Naive B cell (primary cell): ENCODE measurements around the gene ARHGAP4. TPM values are rescaled to one million over a fixed set of nuclear protein-coding genes. Genes with fewer than 3 reads are reported as not detected.

Experiments used
- ATAC-seq, 2 donors: fragments of 150-1000 bp; cut with Tn5 transposase; 2 replicates each; pipeline ENCODE4 v1.10.0; 2021; ENCODE audit warnings: low read depth in 2 of 2, mild to moderate bottlenecking in 2 of 2, moderate library complexity in 2 of 2
- DNase-seq: peaks from one replicate; pipeline ENCODE4 v3.0.0; 2022
- H3K27ac Mint-ChIP-seq, 6 donors: one replicate each; pipeline ENCODE4 v1.8.0; 2020 to 2022; ENCODE audit warnings: mild to moderate bottlenecking in 6 of 6, mixed read lengths in 6 of 6, moderate library complexity in 5 of 6, inconsistent platforms in 2 of 6
- H3K27me3 Mint-ChIP-seq, 3 donors: one replicate each; pipeline ENCODE4 v1.8.0; 2021 to 2022; ENCODE audit warnings: mixed read lengths in 3 of 3, mild to moderate bottlenecking in 1 of 3
- H3K36me3 Mint-ChIP-seq, 2 donors: one replicate each; pipeline ENCODE4 v1.8.0; 2020 to 2022; ENCODE audit warnings: mixed read lengths in 2 of 2, inconsistent platforms in 1 of 2, mild to moderate bottlenecking in 1 of 2
- H3K4me1 Mint-ChIP-seq, 3 donors: one replicate each; pipeline ENCODE4 v1.8.0; 2020 to 2022; ENCODE audit warnings: mixed read lengths in 3 of 3, inconsistent platforms in 1 of 3, mild to moderate bottlenecking in 1 of 3, moderate library complexity in 1 of 3
- H3K4me3 Mint-ChIP-seq, 8 donors: one replicate each; pipeline ENCODE4 v1.8.0; 2020 to 2022; ENCODE audit warnings: mild to moderate bottlenecking in 8 of 8, mixed read lengths in 8 of 8, moderate library complexity in 8 of 8, inconsistent platforms in 2 of 8
- H3K9me3 Mint-ChIP-seq, 7 donors: one replicate each; pipeline ENCODE4 v1.8.0; 2020 to 2022; ENCODE audit warnings: mixed read lengths in 7 of 7, mild to moderate bottlenecking in 5 of 7, inconsistent platforms in 2 of 7, moderate library complexity in 1 of 7
- polyA plus RNA-seq, 6 donors: library from polyadenylated mRNA; unstranded; fragments of 300-500 nt; fragmentation: Illumina TruSeq; gene quantifications; one replicate each; pipeline ENCODE4 v1.2.3, GENCODE V29; 2021; ENCODE audit warnings: low read depth in 6 of 6

ARHGAP4 gene
- polyA plus RNA-seq, 6 donors from 2014 or later: 71.5 to 147 (median 83.5) TPM

DNA sequence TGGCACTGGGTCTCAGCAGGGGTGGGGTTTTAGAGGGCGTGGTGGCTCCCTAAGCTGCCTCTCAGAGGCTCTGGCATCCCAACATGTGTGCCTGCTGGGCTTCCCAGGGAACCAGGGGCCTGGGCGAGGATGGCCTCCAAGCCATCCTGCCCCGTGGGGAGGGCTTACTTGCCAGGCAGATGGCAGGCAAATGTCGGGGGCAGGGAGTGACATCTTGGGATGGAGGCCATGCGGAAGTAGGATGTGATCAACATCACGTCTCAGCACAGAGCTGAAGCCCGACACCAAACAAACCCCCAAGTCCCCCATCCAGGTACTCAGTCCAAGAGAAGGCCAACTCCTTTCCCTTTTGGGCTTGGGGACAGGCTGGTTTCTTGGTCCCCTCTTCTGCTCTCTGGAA, 44.8 kb downstream of the ARHGAP4 start:
- H3K4me1 Mint-ChIP-seq: peaks cover 19 to 28% (median 22%) of the 10 kb centered on the region in 3 donors
- ATAC-seq: no peak

DNA sequence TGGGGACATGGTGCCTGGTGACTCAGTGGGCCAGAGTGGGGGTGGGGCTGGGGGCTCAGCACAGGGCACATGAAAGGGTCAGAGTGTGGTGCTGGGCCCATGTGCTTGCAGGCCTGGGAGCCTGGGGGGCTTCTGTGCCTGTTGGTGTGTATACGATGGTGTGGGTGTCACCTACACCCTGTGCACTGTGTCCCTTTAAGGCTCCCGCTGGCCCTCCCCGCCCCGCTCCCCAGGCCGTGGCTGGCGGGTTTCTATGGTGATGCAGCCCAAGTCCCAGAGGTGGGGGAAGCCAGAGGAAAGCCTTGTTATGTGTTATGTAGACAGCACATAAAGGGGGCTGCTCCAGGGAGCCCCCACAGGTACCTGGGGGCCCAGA, 45.6 kb downstream of the ARHGAP4 start:
- peaks cover 21 to 60% (median 54%) of the 10 kb centered on the region in 3 donors for H3K27me3 Mint-ChIP-seq
- peaks cover 0 to 6% (median 0%) of the 10 kb centered on the region in 7 donors for H3K9me3 Mint-ChIP-seq

More for the DNA sequence above, 44.8 kb downstream of the ARHGAP4 start:
- Mint-ChIP-seq H3K27ac (no peak overlapping the region), H3K9me3 (peaks cover 0 to 5% (median 0%) of the 10 kb centered on the region in 7 donors), H3K4me3 (no peak overlapping the region), H3K27me3 (peaks cover 18 to 54% (median 48%) of the 10 kb centered on the region in 3 donors), H3K36me3 (peaks cover 0 to 14% of the 10 kb centered on the region in 2 donors)
- no peak for DNase-seq

DNA sequence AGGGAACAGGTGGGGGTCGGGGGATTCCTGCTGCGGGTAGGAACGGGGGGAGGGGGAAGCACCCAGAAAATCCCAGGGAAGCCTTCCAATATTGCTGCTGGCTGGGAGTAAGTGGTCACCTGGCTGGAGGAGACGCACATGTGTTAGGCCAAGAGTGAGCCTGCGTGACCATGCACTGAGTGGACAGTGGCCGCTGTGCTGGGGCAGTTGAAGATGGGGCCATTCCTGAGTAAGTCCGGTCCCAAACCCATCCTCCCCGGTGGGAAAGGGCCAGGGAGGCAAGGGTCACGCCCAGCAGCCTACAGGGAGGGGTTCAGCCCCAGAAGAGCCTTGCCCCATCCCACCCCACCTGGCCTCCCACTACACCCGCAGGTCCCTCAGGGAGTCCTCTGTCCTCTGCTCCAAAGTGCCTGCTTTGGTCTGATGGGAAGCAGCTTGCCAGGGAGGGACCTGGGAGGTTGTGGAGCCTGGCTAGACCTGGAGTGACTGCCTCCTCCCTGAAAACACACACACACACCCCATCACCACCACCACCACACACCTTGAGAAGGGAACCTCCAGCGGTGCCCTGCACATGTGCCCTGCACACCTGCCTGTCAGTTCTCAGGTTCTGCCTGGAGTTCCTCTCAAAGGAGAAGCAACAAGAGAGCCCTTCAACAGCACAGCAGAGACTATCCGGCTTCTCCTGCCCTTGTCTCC, 46.2 kb downstream of the ARHGAP4 start:
- Mint-ChIP-seq H3K36me3 (peaks cover 0 to 14% of the 10 kb centered on the region in 2 donors), H3K27ac (peak overlapping the region in 1 of 6 donors; percentile 38), H3K27me3 (peaks cover 21 to 65% (median 59%) of the 10 kb centered on the region in 3 donors), H3K9me3 (peaks cover 0 to 6% (median 0%) of the 10 kb centered on the region in 7 donors), H3K4me3 (no peak overlapping the region), H3K4me1 (peaks cover 24 to 27% (median 25%) of the 10 kb centered on the region in 3 donors)
- ATAC-seq: no peak
- DNase-seq: no peak

More for the DNA sequence above, 45.6 kb downstream of the ARHGAP4 start:
- peaks cover 0 to 14% of the 10 kb centered on the region in 2 donors for H3K36me3 Mint-ChIP-seq
- no peak overlapping the region for H3K4me3 Mint-ChIP-seq
- DNase-seq (no peak), ATAC-seq (no peak)
- peaks cover 19 to 28% (median 27%) of the 10 kb centered on the region in 3 donors for H3K4me1 Mint-ChIP-seq
- no peak overlapping the region for H3K27ac Mint-ChIP-seq

DNA sequence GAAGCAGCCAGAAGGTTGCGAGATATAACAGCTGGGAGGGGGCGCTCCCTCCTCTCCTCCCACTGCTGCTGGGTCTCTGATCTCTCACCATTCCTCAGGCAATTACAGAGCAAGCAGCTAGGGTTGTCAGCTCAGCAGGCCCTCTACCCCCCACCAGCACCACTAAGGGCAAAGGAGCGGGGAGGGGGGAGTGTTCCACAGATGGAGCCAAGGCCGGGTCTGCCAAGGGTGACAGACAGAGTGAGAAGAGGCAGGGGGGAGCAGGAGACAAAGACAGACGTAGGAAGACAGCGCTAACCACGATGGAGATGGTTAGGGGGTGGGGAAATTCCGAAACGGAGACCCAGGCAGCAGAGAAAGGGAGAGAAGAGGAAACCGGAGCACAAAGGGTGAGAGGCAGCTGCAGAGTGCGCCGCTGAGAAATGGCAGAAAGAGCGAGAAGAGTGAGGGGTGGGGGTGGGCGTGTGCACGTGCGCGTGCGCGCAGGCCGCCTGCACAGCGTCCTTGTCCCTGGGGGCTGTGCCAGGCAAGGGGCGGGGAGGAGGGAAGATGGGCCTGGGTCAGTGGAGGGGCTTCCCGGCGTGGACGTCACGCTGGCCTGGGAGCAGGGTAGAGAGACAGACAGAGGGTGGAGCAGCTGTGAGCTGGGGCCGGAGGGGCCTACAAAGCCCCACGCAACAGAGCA, 47.0 kb downstream of the ARHGAP4 start:
- Mint-ChIP-seq H3K4me1 (peaks cover 23 to 29% (median 27%) of the 10 kb centered on the region in 3 donors), H3K36me3 (peaks cover 0 to 14% of the 10 kb centered on the region in 2 donors), H3K27me3 (peaks cover 18 to 67% (median 58%) of the 10 kb centered on the region in 3 donors), H3K4me3 (peak overlapping the region in 4 of 8 donors; percentile 53 to 75 (median 66)), H3K27ac (peak overlapping the region in 3 of 6 donors; percentile 10 to 82 (median 38)), H3K9me3 (peaks cover 0 to 6% (median 0%) of the 10 kb centered on the region in 7 donors)
- DNase-seq: no peak
- peak; percentile 65 to 72 for ATAC-seq

DNA sequence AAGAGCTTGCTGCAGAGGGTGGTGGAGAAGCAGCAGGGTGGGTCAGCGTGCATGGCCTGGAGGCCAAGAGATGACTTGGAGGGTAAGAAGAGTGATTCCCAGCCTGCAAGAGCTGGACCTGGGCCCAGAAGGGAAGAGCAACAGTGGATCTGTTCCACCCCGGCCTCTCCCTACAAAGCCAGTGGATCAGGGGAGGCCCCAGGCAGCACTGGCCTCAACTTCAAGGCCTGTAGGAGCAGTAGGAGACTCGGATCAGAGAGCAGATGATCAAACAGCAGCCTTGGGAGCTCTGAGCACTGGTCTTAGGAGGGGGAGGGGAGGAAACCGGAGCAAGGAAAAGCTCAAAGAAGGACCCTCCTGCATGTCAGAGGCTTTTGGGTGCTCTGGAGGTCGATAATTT, 47.7 kb downstream of the ARHGAP4 start:
- ATAC-seq: no peak

DNA sequence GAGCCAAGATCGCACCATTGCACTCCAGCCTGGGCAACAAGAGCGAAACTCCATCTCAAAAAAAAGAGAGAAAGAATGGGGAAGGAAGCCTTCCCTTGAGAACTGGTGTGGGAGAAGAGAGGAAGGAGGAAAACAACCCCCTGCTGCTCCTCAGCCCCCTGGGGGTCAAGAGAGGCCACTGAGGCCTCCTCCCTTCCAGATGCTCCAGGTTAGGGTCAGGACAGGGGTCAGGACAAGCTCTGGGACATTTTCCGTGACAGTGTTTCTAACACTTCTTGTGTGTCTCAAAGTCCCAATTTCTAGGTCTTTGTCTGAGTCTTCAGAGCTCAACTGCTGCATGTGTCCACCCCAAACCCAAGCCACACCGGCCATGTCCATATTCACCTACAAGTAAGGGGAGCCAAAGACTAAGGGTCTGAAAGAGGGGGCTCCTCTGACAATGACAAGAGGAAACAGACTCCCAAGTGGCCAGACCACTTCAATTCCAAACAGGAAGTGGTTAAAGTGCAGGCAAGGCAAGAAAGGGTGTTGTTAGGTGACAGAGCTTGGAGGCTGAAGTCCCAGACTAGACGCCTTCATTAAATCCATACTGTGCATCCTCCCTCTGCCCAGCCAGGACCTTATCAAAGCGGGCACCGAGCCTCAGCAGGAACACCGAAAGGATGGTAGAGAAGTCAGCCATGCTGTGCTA, 48.3 kb downstream of the ARHGAP4 start:
- Mint-ChIP-seq H3K27me3 (peaks cover 18 to 71% (median 57%) of the 10 kb centered on the region in 3 donors), H3K27ac (no peak overlapping the region), H3K4me3 (peak overlapping the region in 2 of 8 donors; percentile 34 to 47), H3K4me1 (peaks cover 23 to 29% (median 29%) of the 10 kb centered on the region in 3 donors), H3K36me3 (peaks cover 0 to 14% of the 10 kb centered on the region in 2 donors), H3K9me3 (peaks cover 0 to 6% (median 0%) of the 10 kb centered on the region in 7 donors)
- DNase-seq (no peak), ATAC-seq (no peak)

More for the DNA sequence above, 47.7 kb downstream of the ARHGAP4 start:
- H3K4me3 Mint-ChIP-seq: peak overlapping the region in 2 of 8 donors; percentile 34 to 45
- DNase-seq: no peak
- no peak overlapping the region for H3K27ac Mint-ChIP-seq
- peaks cover 23 to 29% (median 27%) of the 10 kb centered on the region in 3 donors for H3K4me1 Mint-ChIP-seq
- H3K27me3 Mint-ChIP-seq: peaks cover 18 to 71% (median 55%) of the 10 kb centered on the region in 3 donors
- peaks cover 0 to 6% (median 0%) of the 10 kb centered on the region in 7 donors for H3K9me3 Mint-ChIP-seq
- peaks cover 0 to 14% of the 10 kb centered on the region in 2 donors for H3K36me3 Mint-ChIP-seq

DNA sequence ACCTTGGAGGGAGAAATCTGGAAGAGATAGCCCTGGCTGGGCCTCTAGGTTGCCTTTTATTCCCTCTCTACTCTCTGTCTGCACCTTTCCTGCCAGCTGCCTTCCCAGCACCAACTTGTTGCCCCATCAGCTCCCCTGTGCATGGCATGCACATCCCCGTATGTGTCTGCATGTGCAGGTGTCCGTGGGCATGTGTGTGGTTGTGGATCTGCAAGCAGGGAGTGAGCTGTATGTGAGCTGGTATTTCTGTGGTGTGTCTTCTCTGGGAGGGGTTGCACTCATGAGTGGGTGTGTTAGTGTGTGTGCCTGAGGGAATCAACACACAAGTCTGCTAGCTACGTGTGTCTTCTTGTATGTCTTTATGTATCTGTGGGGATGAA, 50.0 kb downstream of the ARHGAP4 start:
- ATAC-seq: no peak
- DNase-seq: no peak
- peaks cover 0 to 6% (median 0%) of the 10 kb centered on the region in 7 donors for H3K9me3 Mint-ChIP-seq
- H3K27ac Mint-ChIP-seq: peak overlapping the region in 2 of 6 donors; percentile 36 to 58
- peaks cover 23 to 29% (median 26%) of the 10 kb centered on the region in 3 donors for H3K4me1 Mint-ChIP-seq
- H3K36me3 Mint-ChIP-seq: peaks cover 0 to 14% of the 10 kb centered on the region in 2 donors
- peaks cover 13 to 79% (median 53%) of the 10 kb centered on the region in 3 donors for H3K27me3 Mint-ChIP-seq
- H3K4me3 Mint-ChIP-seq: peak overlapping the region in 1 of 8 donors; percentile 22

DNA sequence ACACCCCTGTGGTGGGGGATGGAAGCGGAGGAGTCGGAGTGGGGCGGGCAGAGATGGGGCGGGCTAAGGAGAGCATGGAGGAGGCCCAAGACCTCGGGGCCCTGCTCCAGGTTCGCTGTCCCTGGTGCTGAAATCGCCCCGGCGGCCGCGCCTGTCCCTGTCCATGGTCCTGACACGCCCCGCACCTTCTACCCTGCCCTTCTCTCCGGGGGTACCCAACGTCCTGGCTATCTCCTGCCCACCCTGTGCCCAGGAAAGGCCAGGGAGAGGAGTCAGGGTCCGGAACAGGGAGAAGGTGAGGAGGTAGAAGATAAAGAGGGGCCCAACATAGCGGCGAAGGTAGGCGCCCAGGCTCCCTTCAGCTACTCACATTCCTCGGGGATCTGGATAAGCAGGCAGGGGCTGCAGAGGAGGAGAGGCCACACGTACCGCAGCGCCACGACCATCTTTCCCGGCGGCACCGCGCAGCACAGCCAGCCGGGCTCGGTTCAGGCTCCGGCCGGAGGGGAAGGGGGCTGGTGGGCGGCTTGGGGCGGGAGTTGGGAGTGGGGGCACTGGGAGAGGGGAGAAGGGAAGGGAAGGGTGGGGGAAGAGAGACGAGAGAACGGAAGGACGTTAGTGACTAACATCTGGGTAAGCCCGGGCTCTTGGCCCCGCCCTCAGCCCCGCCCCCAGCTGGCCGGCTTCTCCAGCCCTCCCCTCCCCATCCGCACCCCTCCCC, 50.5 kb downstream of the ARHGAP4 start:
- Mint-ChIP-seq H3K4me3 (peak overlapping the region in 1 of 8 donors; percentile 15), H3K36me3 (peaks cover 0 to 14% of the 10 kb centered on the region in 2 donors), H3K9me3 (peaks cover 0 to 6% (median 0%) of the 10 kb centered on the region in 7 donors), H3K27ac (peak overlapping the region in 1 of 6 donors; percentile 70), H3K27me3 (peaks cover 13 to 81% (median 53%) of the 10 kb centered on the region in 3 donors), H3K4me1 (peaks cover 23 to 29% (median 26%) of the 10 kb centered on the region in 3 donors)
- ATAC-seq: peak; percentile 53 to 58
- DNase-seq: peak; percentile 52

DNA sequence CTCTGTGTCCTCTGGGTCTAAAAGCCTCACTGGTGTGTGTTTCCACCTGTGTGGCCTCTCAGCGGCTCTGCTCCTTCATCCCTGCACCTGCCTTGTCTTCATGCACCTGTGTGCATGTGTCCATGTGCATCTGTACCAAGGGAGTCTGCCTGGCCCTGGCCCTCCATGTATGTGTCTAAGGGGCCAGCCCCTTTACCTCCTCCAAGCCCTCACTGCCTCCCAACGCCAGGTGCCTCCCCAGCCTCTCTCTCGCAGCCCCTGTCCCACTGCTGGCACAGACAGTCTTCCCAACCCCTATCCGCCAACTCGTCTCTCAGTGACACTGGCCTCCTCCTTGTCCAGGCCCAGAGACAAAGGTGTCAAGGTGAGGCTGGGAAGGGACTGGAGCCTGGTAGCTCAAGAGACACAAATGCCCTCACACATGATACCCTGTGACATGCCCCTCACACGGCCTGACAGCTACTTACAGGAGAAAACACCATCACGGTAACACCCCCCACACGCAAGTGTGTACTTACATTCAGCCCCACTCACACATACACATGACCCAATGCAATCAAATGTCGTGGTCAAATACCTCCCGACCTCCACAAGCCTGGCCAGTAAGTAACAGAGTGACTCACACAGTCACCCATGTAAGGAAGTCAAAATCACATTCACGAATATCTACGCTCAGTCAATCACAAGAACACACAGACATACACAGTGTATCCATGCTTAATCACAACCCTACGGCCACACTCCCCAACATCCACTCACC, 51.5 kb downstream of the ARHGAP4 start:
- H3K36me3 Mint-ChIP-seq: peaks cover 0 to 14% of the 10 kb centered on the region in 2 donors
- H3K4me1 Mint-ChIP-seq: peaks cover 21 to 28% (median 24%) of the 10 kb centered on the region in 3 donors
- peaks cover 0 to 6% (median 0%) of the 10 kb centered on the region in 7 donors for H3K9me3 Mint-ChIP-seq
- H3K27me3 Mint-ChIP-seq: peaks cover 13 to 75% (median 48%) of the 10 kb centered on the region in 3 donors
- H3K27ac Mint-ChIP-seq: peak overlapping the region in 2 of 6 donors; percentile 65 to 86
- ATAC-seq (no peak), DNase-seq (no peak)
- peak overlapping the region in 1 of 8 donors; percentile 7 for H3K4me3 Mint-ChIP-seq

DNA sequence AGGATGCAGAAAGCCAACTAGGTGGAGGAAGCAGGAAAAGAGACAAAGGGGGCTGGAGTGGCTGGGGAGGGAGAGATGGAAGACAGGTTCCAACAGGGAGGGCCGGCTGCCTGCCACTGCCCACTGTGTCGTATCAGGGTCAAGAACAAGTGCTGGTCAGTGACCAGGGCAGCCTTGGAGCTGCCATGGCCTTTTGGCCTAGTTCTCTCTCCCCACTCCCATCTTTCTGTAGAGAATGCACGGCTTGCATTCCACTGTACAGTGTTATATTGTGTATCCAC, 52.0 kb downstream of the ARHGAP4 start:
- Mint-ChIP-seq H3K4me1 (peaks cover 16 to 22% (median 19%) of the 10 kb centered on the region in 3 donors), H3K9me3 (peaks cover 0 to 8% (median 0%) of the 10 kb centered on the region in 7 donors), H3K4me3 (no peak overlapping the region), H3K27ac (peak overlapping the region in 1 of 6 donors; percentile 65), H3K27me3 (peaks cover 10 to 69% (median 43%) of the 10 kb centered on the region in 3 donors), H3K36me3 (peaks cover 0 to 9% of the 10 kb centered on the region in 2 donors)
- DNase-seq (no peak), ATAC-seq (no peak)

DNA sequence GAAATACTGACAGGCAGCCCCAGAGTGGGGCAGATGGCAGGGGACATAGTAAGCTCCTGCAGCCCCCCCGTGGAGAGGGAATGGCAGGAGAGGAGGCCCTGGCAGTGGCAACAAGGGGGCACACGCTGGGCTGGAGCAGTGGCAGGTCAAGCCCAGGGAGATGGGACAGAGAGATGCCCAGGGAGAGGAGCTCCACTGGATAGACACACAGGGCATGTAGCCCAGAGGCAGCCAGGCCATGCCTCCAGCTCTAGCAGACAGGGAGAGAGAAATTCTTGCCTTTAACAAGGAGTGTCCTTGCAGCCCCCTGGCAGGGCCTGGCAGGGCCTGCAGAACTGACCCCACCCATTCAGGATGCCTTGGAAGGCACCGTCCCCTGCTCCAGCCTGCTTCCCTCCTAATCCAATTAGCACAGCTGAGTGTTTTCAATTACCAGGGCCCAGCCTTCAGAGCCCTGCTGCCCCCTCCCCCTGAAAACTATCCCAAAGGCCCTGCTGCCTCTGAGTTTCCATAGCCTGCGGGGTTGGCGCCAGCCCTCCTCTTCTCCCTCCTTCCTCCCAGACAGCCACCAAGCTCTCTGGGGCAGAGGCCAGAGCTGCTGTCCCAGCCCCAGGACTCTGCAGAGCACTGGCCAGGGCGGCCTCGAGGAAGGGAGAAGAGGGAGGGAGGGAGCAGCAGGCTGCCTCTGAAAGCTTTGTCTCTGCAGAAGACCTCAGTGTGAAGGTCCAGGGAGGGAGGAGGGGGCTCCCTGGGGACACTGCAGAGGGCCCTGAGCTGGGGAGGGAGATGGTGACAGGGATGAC, 52.6 kb downstream of the ARHGAP4 start:
- H3K27me3 Mint-ChIP-seq: peaks cover 9 to 64% (median 38%) of the 10 kb centered on the region in 3 donors
- H3K9me3 Mint-ChIP-seq: peaks cover 0 to 8% (median 0%) of the 10 kb centered on the region in 7 donors
- no peak overlapping the region for H3K27ac Mint-ChIP-seq
- H3K4me3 Mint-ChIP-seq: no peak overlapping the region
- H3K36me3 Mint-ChIP-seq: peaks cover 0 to 7% of the 10 kb centered on the region in 2 donors
- peaks cover 11 to 19% (median 15%) of the 10 kb centered on the region in 3 donors for H3K4me1 Mint-ChIP-seq
- DNase-seq (no peak), ATAC-seq (no peak)
